NCI-H187 treated with DMSO at 0.1 percent for 48 hours (cell line): ENCODE measurements around the gene MPO.

Experiments used
- DNase-seq: peaks from one replicate; lab custom pipeline; 2025; lab: John Stamatoyannopoulos, UW

MPO gene

DNA sequence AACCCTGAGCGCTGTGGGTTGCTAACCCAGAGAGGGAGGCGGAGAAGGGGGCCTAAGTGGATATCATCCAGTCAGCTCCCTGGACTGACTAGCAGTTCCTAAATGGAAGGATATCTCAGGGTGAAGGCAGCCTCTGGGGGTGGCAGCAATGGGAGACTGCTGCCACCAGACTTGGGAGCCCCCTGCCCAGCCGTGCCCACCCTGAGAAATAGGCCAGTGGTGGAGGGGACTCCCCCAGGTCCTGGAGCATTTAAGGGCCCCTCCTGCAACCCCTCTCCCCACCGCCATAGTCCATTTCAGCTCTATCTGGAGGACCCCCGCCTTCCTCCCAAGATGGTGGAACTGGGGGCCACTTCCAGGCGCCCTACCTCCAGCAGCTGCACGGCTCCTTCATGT lies 39.4 kb upstream of the MPO start:
- DNase-seq: no peak

DNA sequence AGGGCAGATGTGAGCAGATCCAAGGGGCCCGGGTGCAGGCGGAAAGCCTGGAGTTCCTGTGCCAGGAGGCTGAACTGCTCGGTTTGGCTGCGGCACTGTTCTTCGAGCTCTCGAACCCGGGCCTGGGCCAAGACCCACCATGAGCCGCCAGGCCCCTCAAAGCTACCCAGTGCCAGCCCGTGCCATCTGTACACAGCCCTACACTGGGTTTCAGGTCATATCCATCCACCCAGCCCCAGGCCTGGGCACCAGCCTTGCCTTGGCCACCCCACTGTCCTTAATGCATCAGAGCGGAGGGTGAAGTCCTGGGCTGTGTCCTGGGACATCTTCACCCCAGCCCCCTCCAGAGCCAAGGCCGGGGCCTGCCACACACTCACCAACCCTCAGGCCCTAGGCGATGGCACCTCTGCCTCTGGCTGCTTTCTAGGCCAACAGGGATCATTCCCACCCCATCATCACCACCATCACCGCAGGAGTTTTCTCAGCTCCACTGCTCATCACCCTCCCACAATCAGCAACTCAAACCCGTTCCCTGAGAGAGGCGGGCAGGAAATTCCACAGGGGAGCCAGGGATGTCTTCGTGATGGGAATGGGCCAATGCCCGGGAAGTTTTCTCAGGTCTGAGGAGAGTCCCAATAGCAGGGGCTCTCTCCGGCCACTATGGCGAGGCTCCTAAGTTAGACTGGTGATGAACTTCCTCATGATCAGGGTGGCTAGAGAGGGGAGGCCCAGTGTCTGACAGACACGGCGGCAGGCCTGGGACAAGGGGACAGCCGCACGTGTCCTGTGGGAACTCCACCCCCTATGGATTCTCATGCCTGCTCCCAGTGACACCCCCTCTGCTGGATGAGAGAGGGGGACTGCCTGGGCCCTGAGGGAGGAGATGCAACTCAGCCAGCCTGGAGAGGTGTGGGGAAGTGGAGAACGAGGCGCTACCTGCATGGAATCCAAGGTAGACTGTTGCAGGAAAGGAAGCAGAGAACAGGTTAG lies 38.7 kb upstream of the MPO start:
- DNase-seq: no peak

- DNase-seq: no peak
Measured at GRCh38 chr17:58318627-58319172, 38.0 kb upstream of the MPO start.

DNA sequence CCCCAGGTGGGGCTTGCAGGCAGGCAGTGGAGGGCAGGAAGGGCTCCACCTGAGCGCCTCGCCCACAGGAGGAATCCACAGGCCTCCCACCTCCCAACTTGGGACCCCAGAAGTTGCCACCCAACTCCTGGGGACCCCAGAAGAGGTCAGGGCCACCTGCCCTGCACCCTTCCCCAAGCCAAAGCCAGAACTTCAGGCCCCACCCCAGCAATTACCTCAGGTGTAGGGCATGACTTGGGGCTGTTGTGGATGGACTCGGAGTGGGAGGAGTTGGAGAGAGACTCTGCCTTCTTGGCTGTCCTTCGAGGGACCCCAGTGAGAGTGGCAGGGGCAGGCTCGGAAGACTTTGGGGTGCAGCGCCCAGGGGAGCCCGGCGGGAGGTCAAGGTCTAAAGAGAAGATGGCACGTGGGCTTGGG lies 37.3 kb upstream of the MPO start:
- no peak for DNase-seq

GRCh38 chr17:58317421-58318064 lies 36.8 kb upstream of the MPO start:
- DNase-seq: no peak

DNA sequence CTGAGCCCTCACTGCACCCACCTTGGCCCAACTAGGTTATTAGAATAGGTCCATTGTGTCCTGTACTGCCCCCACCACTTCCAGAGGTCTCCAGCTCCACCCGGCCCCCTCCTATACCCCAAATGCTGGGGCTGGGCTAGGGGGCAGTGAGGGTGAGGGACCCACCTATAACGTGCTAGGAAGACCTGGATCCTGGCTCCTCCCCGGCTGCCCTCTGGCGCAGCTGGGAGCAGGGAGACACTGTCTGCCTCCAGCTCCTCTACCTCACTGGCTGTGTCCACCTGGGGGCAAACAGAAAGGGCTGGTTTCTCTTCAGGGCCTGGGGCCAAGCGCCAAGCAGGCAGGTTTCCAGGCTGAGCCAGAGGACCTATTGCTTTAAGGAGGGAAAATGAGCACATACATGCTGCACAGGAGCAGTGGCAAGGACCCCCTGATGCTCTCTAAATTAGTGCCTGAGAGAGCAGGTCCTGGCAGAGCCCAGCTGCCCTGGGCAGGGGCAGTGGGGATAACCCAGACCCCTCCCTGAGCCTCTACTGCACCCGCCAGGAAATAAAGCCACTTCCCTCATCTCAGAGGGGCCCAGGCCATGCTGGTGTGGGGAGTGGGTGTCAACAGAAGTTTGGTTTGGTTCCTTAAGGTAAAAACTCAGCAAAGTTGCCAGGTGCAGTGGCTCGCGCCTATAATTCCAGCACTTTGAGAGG lies 35.7 kb upstream of the MPO start:
- no peak for DNase-seq

GRCh38 chr17:58315750-58316149 lies 35.0 kb upstream of the MPO start:
- DNase-seq: no peak

DNA sequence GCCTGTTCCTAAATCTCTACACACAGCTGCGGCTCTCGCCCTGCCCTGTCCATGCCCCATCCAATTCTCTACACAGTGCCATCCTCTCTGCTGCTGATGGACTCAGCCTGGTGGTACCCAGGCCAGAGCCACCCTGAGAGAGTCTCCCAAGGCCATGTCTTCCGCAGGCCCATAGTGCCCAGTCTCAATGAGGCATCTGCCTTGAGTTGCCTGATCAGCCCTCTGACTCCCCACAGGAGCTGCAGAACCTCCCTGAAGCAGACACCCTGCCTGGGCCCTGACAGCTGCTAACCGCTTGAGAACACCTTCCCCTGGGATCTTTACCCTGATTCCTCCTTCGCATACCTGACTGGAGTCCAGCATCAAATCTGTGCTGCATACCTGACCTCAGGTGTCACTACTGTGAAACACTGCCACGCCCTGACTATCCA lies 34.6 kb upstream of the MPO start:
- DNase-seq: no peak

DNA sequence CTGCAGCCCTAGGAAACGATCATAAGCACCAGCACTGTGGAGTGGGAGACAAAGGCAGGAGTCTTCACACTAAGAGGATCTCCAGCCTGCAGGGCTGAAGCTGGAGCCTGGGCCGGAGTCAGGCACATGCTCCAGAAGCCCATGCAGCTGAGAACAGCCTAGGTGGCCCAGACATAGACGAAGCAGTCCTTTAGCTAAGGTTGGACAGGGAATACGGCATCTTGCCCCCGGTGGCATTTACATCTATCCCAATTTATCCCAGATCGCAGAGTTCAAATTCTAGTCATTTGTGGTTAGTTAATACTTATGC lies 33.9 kb upstream of the MPO start:
- no peak for DNase-seq

DNA sequence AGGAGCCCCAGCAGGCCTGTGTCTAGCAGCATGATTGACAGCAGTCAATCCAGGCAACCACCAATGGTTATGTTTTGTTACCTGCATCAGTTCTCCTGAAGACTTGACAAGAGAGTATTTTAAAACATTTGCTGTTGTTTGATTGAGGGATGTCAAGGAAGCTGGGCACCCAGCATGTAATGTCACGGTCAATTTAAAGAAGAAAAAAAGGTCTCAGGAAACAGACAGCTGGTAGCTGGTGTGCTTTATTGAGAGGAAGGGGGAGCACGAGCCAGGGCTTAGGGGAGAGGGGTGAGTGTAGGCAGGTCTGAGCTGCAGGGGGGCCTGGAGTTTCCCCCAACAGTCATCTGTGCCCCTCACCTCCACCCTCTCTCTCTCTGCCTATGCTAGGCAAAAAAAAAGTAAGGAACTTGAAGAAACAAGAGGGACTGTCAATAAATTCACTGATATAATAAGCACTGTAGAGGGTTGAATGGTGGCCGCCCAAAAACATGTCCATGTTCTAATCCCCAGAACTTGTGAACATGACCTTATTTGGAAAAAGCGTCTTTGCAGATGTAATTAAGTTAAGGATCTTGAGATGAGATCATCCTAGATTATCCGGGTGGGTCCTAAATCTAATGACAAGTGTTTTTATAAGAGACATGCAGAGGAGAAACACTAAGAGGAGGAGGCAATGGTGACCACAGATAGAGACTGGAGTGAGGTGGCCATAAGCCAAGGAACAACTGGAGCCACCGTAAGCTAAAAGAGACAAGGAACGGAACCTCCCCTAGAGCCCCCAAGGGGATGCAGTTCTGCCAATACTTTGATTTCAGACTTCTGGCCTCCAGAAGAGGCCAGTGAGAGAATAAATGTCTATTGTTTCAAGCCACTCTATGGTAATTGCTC lies 33.3 kb upstream of the MPO start:
- no peak for DNase-seq

GRCh38 chr17:58312829-58313228 lies 32.1 kb upstream of the MPO start:
- no peak for DNase-seq

DNA sequence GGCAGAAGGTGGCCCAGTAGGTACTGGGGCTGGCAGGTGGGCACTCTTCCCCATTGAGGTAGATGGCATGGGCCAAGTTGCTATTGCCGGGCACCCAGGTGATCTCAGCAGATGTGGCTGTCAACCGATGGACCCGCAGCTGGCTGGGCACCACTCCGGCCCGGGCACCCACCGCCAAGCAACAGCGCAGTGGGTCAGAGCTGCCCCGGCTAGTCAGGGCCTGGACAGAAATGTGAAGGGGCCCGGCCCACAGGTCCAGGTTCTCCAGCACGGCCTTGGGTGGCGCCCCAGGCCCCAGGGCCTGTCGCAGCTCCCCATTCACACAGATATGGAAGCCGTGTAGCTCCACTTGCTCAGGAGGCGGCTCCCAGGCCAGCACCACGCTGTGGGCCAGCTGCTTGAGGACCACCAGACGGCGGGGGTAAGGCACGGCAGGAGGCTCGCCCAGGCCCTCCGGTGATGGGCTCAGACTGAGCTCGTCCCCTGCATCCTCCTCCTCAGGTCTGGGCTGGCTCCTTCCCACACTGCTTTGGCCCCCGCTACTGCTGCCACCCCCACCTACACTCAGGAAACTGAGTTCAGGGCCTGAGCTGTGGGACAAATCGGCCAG lies 31.4 kb upstream of the MPO start:
- no peak for DNase-seq

DNA sequence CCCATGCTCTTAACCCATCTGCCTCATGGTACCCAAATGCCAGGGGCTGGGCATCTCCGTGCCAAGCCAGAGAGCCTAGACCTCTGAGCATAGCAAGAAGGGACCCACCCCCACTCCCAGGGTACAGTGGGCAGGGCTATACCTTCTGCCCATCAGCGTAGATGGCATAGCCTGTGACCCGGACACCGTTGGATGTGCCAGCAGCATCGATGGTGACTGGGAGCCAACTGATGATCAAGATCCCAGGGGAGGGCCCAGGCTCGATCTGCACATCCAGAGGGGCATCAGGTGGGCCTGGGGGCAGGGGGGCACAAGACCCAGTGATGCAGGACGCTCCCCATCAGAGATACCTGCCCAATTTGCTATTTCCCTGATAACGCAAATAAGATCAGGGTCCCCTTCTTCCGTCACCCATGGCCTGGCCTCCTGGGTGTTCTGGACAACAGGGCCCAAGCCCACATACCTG lies 30.7 kb upstream of the MPO start:
- DNase-seq: no peak

DNA sequence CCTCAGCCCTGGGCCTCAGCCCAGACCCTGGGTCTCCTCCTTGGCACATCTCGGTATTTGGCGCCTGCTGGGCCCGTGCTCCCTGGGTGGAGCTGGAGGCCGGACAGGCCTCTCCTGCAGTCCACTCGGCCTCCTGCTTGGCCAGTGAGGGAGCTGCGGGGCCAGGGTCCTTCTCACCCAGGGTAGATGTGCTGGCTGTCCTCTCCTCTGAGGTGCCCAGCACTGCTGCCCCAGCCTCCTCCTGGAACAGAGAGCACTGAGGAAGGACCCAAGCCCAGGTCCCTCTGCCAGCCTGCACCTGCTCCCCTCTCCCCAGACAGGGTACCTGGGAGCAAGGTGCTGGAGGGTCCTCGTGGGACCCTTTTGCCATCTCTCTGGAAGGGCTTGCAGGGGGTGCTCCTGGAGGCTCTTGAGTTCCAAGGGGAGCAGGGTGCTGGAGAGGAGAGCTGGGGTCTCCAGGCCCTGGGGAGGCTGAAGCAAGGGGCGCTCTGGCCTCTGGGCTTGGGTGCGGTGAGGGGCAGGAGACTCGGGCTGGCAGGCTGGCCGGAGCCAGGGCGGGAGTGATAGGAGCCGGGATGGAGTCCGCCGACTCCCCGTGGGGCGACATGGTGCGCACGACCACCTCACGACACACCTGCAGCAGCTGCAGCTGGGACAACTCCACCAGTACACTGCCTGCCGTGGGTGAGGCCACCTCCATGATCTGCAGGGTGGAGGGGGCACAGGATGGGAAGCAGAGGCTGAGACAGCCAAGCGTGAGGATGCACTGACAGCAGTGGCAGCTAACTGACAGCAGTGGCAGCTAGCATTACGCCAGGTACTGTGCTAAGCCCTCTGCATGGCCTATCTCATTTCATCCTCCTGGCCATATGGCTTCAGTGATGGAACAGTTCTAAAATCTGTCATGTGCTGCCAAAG lies 30.0 kb upstream of the MPO start:
- DNase-seq: no peak

DNA sequence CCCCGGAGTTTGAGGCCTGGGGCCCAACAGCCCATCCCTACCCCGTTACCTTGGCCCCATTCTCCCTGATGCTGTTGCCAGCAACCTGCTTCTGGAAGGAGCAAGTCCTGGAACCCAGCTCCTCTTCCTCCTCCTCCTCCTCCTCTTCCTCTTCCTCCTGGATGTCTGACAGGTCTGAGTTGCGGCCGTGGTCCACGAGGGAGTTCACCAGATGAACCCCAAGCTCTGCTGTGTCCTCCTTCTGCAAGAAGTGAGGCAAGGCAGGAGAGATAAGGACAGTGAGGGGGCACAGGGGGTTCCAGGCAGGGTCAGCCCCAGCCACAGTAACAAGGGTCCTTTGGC lies 29.2 kb upstream of the MPO start:
- no peak for DNase-seq

GRCh38 chr17:58308985-58309917 lies 28.5 kb upstream of the MPO start:
- DNase-seq: no peak

DNA sequence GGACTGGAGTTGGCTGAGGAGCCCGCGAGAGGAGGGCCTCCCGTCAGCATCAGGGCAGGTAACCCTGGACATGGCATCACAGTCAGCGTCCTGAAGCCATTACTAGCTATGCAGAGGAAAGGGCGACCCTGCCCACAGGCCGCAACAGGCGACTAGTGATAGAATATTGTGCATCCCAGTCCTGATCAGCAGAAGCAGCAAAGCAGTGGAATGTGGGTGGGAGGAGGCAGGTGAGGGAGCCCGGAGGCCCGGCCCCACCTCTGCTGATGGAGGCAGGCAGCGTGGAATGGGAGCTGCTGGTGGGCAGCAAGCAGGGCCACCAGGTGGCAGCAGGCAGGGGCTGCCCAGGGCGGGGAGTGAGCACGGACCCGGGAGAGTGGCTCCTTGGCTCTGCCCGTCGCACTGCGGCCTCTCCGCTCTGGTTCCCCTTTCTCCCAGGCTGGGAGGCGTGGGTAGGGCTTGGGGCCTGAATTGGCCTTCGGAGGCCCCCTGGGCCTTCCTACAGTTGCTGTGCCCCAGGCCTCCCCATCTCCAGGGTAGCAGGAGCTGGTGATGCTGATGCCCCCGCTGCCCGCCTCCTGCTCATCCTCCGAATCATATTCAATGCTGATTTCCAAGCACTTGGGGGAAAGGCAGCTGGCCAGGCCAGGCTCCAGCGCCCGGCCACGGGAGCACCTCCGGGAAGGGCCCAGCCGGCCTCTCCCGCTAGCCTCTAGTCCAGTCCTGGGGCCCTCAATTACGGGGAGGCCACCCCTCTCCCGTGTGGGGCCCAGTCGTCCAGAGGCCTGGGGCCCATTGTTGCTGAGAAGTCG lies 27.6 kb upstream of the MPO start:
- no peak for DNase-seq
